Neural progenitor cell (in vitro differentiated cells): Measurements from ENCODE around the gene NACA2. TPM values are rescaled to one million over a fixed set of nuclear protein-coding genes. Genes with fewer than 3 reads are reported as not detected.
"Not testable (repeated sequence)": the region's sequence is repeated elsewhere in the genome, so short reads cannot be mapped to it uniquely, and the experiment has no call there.

Experiments
- DNase-seq: peaks from one replicate; pipeline ENCODE4 v3.0.0-alpha.2; 2016; ENCODE audit warnings: low spot score
- H2AFZ ChIP-seq: fragments of 200-600 bp; sonication (generic); replicated peaks from 2 replicates; pipeline ENCODE4 v1.6.1; 2016; ENCODE audit warnings: antibody characterized with exemption
- H3F3A ChIP-seq: fragments of 200-600 bp; sonication (generic); 2 replicates; pipeline ENCODE4 v1.6.1; 2016; ENCODE audit warnings: antibody characterized with exemption, low read depth
- H3K27ac ChIP-seq: fragments of 200-600 bp; sonication (generic); 2 replicates; pipeline ENCODE4 v1.5.1; 2016; ENCODE audit warnings: mild to moderate bottlenecking
- H3K27me3 ChIP-seq: fragments of 200-600 bp; sonication (generic); 2 replicates; pipeline ENCODE4 v1.6.1; 2016; ENCODE audit warnings: mild to moderate bottlenecking, moderate library complexity
- H3K36me3 ChIP-seq: fragments of 200-600 bp; sonication (generic); 2 replicates; pipeline ENCODE4 v1.5.1; 2016
- H3K4me1 ChIP-seq: fragments of 200-600 bp; sonication (generic); 2 replicates; pipeline ENCODE4 v1.6.1; 2016; ENCODE audit warnings: mixed run types
- H3K4me2 ChIP-seq: fragments of 200-600 bp; sonication (generic); 2 replicates; pipeline ENCODE4 v1.6.1; 2016
- H3K4me3 ChIP-seq: fragments of 200-600 bp; sonication (generic); 2 replicates; pipeline ENCODE4 v1.5.1; 2016
- H3K79me2 ChIP-seq: fragments of 200-600 bp; sonication (generic); 2 replicates; pipeline ENCODE4 v1.6.1; 2016; ENCODE audit warnings: low read depth
- H3K9ac ChIP-seq: fragments of 200-600 bp; sonication (generic); 2 replicates; pipeline ENCODE4 v1.6.1; 2016
- H3K9me3 ChIP-seq: fragments of 200-600 bp; sonication (generic); 2 replicates; pipeline ENCODE4 v1.5.1; 2016; ENCODE audit warnings: low read depth
- H4K20me1 ChIP-seq: fragments of 200-600 bp; sonication (generic); 2 replicates; pipeline ENCODE4 v1.6.1; 2016; ENCODE audit warnings: low read depth
- H3K27ac Mint-ChIP-seq: 3 replicates; pipeline ENCODE4 v1.8.0; 2021; ENCODE audit warnings: mixed read lengths
- H3K27me3 Mint-ChIP-seq: 2 replicates; pipeline ENCODE4 v1.8.0; 2022; ENCODE audit warnings: low read depth, mild to moderate bottlenecking, inconsistent platforms, moderate library complexity, mixed read lengths; ENCODE audit not compliant: insufficient read depth
- H3K36me3 Mint-ChIP-seq: 3 replicates; pipeline ENCODE4 v1.8.0; 2021; ENCODE audit warnings: mixed read lengths
- H3K4me1 Mint-ChIP-seq: 3 replicates; pipeline ENCODE4 v1.8.0; 2021; ENCODE audit warnings: mixed read lengths
- H3K4me3 Mint-ChIP-seq: 3 replicates; pipeline ENCODE4 v1.8.0; 2021; ENCODE audit warnings: mild to moderate bottlenecking, moderate library complexity, mixed read lengths
- H3K9me3 Mint-ChIP-seq: 3 replicates; pipeline ENCODE4 v1.8.0; 2020; ENCODE audit warnings: mixed read lengths
- EZH2 ChIP-seq: fragments of 200-600 bp; sonication (generic); IDR thresholded peaks from 2 replicates; pipeline ENCODE4 v1.6.1; 2017; ENCODE audit warnings: antibody characterized with exemption, mild to moderate bottlenecking, moderate library complexity
- EZH2phosphoT487 ChIP-seq: fragments of 200-600 bp; sonication (generic); IDR thresholded peaks from 2 replicates; pipeline ENCODE4 v1.6.1; 2017; ENCODE audit warnings: antibody characterized with exemption
- total RNA-seq: library from RNA; depleted of rRNA; stranded (reverse); fragments of >200 nt; gene quantifications from 2 replicates; pipeline ENCODE4 v1.2.3, GENCODE V29; 2015; ENCODE audit warnings: low replicate concordance
- TF ChIP-seq, protein P1 (sequence below): fragments of 200-600 bp; sonication (generic); IDR thresholded peaks from 2 replicates; pipeline ENCODE4 v1.5.1; 2017; ENCODE audit warnings: antibody characterized with exemption, mild to moderate bottlenecking

NACA2 gene
- total RNA-seq, 1 donor from 2014 or later: not detected

DNA sequence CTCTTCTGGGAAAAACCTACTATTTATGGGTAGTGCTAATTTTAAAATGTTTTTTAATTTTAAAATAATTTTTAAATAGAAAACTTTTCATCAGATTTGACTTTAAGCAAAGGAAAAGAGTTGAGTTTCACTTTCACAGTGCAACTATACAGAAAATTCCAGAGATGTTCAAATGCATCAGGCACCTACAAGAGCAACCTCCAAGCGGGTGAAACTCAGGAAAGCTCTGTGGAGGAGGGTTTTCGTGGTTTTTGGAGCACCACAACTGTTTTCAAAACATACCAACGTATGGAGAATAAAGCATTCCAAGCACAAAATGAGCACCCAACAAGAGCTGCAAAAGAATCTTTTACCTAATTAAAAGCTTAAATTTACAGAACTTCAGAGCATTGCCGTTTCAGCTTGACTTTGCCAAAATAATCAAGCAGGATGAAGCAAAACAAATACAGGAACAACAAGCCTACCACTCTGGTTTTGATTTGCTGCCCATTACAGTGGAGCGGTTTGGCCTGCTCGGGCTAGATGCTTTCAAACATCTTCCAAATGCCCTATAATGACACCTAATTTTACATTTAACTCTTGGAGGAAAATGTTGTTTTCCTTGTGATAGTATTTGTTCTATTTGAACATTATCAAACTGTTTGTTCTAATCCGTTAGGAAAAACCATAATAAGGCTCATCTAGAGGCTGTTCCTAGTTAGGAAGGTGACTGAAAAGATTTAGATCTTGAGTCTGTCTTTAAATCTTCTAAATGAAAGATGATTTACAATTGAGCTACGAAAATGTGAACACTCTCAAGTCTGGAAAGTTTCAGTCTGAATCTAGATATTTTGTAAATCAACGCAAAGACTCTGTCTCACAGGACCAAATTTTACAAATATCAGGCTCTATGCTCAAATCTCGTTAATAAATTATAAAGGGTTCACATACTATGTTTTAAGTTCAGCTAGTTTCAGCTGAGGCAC lies 34.5 kb downstream of the NACA2 start:
- Histone ChIP-seq H3F3A (no peaks in the 10 kb centered on the region), H3K79me2 (no peaks in the 10 kb centered on the region), H3K4me1 (no peaks in the 10 kb centered on the region), H3K27me3 (no peaks in the 10 kb centered on the region), H2AFZ (no peak overlapping the region), H3K4me3 (no peak overlapping the region), H3K9ac (no peak overlapping the region), H4K20me1 (no peaks in the 10 kb centered on the region), H3K4me2 (no peak overlapping the region), H3K36me3 (no peaks in the 10 kb centered on the region), H3K27ac (no peak overlapping the region), H3K9me3 (no peaks in the 10 kb centered on the region)
- Mint-ChIP-seq H3K4me3 (no peak overlapping the region), H3K27ac (no peak overlapping the region), H3K27me3 (no peaks in the 10 kb centered on the region), H3K36me3 (no peaks in the 10 kb centered on the region), H3K4me1 (no peaks in the 10 kb centered on the region), H3K9me3 (no peaks in the 10 kb centered on the region)
- no peak for DNase-seq
- no peak for TF ChIP-seq EZH2phosphoT487
- TF ChIP-seq, protein P1, sequence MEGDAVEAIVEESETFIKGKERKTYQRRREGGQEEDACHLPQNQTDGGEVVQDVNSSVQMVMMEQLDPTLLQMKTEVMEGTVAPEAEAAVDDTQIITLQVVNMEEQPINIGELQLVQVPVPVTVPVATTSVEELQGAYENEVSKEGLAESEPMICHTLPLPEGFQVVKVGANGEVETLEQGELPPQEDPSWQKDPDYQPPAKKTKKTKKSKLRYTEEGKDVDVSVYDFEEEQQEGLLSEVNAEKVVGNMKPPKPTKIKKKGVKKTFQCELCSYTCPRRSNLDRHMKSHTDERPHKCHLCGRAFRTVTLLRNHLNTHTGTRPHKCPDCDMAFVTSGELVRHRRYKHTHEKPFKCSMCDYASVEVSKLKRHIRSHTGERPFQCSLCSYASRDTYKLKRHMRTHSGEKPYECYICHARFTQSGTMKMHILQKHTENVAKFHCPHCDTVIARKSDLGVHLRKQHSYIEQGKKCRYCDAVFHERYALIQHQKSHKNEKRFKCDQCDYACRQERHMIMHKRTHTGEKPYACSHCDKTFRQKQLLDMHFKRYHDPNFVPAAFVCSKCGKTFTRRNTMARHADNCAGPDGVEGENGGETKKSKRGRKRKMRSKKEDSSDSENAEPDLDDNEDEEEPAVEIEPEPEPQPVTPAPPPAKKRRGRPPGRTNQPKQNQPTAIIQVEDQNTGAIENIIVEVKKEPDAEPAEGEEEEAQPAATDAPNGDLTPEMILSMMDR: no peak

DNA sequence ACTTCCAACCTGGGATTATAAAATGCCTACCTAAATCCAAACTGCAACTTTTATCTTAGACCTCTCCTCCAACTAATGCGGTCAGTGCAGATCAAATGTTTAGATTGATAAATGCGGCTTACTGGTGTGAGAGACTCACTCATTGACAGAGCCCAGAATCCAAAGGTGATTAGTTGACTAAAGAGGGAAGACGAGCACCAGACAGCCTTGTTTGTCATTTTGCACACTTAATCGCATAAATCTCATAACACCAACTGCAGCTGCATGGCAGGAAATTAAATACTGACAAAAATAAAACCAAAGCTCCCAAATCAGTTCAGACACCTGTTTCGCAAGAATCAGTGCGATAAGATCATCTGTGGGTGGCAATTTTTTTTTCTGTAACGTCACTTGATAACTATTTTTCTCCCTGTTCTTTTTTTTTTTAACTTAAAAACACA lies 35.9 kb downstream of the NACA2 start:
- no peak overlapping the region for H3K9ac ChIP-seq
- TF ChIP-seq EZH2phosphoT487 (no peak), EZH2 (no peak)
- TF ChIP-seq, protein P1: no peak
- H4K20me1 ChIP-seq: no peaks in the 10 kb centered on the region
- no peaks in the 10 kb centered on the region for H3K36me3 Mint-ChIP-seq
- H3K4me3 Mint-ChIP-seq: no peak overlapping the region
- no peaks in the 10 kb centered on the region for H3F3A ChIP-seq
- no peaks in the 10 kb centered on the region for H3K4me1 Mint-ChIP-seq
- no peak overlapping the region for H3K27ac Mint-ChIP-seq
- no peak overlapping the region for H3K27ac ChIP-seq
- no peaks in the 10 kb centered on the region for H3K4me1 ChIP-seq
- H3K27me3 ChIP-seq: peaks cover 2% of the 10 kb centered on the region
- DNase-seq: no peak
- H3K4me2 ChIP-seq: no peak overlapping the region
- H2AFZ ChIP-seq: no peak overlapping the region
- no peaks in the 10 kb centered on the region for H3K79me2 ChIP-seq
- no peaks in the 10 kb centered on the region for H3K9me3 Mint-ChIP-seq
- no peaks in the 10 kb centered on the region for H3K9me3 ChIP-seq
- H3K36me3 ChIP-seq: no peaks in the 10 kb centered on the region
- H3K27me3 Mint-ChIP-seq: no peaks in the 10 kb centered on the region
- no peak overlapping the region for H3K4me3 ChIP-seq

DNA sequence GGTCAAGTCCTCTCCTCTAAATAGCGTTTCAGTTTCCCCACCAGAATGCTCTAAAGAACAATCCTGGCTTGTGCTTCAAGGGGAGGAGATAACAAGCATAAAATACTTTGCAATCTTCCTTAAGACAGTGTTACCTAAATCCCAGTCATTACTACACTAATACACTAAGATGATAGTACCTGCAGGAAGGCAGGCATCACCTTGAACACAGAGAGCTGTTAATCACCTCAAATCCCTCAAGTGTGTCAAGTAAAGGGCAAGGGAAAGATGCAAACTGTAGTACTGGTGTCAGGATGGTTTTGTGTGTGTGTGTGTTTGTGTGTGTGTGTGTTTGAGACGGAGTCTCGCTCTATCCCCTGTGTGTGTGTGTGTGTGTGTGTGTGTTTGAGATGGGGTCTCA lies 36.8 kb downstream of the NACA2 start:
- H3K27me3 Mint-ChIP-seq: no peaks in the 10 kb centered on the region
- H3K27ac Mint-ChIP-seq: no peak overlapping the region
- no peaks in the 10 kb centered on the region for H3K4me1 Mint-ChIP-seq
- H3K9me3 ChIP-seq: no peaks in the 10 kb centered on the region
- no peaks in the 10 kb centered on the region for H3K36me3 Mint-ChIP-seq
- H2AFZ ChIP-seq: no peak overlapping the region
- H3K9me3 Mint-ChIP-seq: no peaks in the 10 kb centered on the region
- no peaks in the 10 kb centered on the region for H3F3A ChIP-seq
- H3K9ac ChIP-seq: no peak overlapping the region
- H3K4me1 ChIP-seq: no peaks in the 10 kb centered on the region
- no peak for DNase-seq
- no peaks in the 10 kb centered on the region for H4K20me1 ChIP-seq
- peaks cover 10% of the 10 kb centered on the region for H3K27me3 ChIP-seq
- H3K27ac ChIP-seq: no peak overlapping the region
- no peaks in the 10 kb centered on the region for H3K79me2 ChIP-seq
- H3K4me2 ChIP-seq: no peak overlapping the region
- H3K4me3 ChIP-seq: no peak overlapping the region
- no peaks in the 10 kb centered on the region for H3K36me3 ChIP-seq
- H3K4me3 Mint-ChIP-seq: no peak overlapping the region
- TF ChIP-seq EZH2 (no peak), EZH2phosphoT487 (no peak)
- TF ChIP-seq, protein P1: no peak

DNA sequence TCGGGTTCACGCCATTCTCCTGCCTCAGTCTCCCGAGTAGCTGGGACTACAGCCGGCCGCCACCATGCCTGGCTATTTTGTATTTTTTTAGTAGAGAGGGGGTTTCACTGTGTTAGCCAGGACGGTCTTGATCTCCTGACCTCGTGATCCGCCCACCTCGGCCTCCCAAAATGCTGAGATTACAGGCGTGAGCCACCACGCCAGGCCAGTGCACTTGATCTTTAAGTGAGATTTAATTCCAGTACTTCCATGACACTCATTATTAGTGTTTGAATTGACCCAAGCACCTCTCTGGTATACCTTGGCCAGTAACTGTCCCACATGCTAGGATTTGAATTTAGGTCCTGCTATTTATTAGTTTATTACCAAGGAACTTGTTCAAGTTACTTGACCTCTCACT lies 38.5 kb downstream of the NACA2 start:
- H3K4me3 Mint-ChIP-seq, H3K27ac Mint-ChIP-seq, H3K79me2 ChIP-seq: not testable (repeated sequence)

More for the DNA sequence above, 38.5 kb downstream of the NACA2 start:
- not testable (repeated sequence) for DNase-seq, H3K4me2 ChIP-seq, H3K36me3 ChIP-seq, H3K9ac ChIP-seq, H3K36me3 Mint-ChIP-seq, H3K27me3 Mint-ChIP-seq, H3K4me1 Mint-ChIP-seq, H3K4me1 ChIP-seq, H2AFZ ChIP-seq, H3K4me3 ChIP-seq, H3K9me3 ChIP-seq, H3F3A ChIP-seq, H3K9me3 Mint-ChIP-seq, H3K27ac ChIP-seq, H4K20me1 ChIP-seq
- peaks cover 14% of the 10 kb centered on the region for H3K27me3 ChIP-seq
